ENCODE data around the gene CCSER1. TPM values are rescaled to one million over a fixed set of nuclear protein-coding genes. Genes with fewer than 3 reads are reported as not detected.

CCSER1 gene
- total RNA-seq, 4 donors from 2014 or later: 3.6 to 7.0 (median 5.5) TPM

DNA sequence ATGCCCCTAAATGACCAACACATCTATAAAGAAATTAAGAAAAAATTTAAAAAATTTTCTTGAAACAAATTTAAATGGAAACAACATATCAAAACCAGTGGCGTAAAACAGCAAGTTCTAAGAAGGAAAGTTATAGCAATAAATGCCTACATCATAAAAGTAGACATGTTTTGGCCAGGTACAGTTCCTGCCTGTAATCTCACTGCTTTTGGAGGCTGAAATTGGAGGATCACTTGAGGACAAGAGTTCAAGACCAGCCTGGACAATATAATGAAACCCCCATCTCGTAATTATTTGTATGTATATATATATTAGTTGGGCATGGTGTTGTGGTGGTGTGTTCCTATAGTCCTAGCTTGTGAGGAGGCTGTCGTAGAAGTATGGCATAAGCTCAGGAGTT is 1504.1 kb downstream of the CCSER1 start:
- H3K4me1 ChIP-seq: no peaks in the 10 kb centered on the region
- H3K9me3 ChIP-seq: peaks cover 0 to 10% (median 0%) of the 10 kb centered on the region in 4 donors
- intact Hi-C loops (cut with DNase I): no loop called here

DNA sequence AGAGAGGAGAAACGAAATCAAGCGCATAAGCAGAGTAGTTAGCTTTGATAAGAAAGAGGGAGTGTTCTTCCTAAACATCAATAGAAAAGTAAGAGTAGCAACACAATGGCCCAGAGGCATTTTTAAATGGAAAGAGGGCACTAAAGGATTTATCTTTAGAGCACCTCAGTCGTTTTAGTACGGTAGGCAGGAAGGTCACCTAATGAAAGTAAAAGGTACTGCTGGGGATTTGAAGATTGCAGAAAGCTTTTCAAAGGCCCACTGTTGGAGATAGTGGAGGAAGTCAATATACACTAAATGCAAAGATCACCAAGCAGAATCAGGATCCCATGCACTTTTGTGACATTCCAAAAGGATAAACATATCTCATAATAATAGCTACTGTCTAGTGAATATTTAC is 1508.9 kb downstream of the CCSER1 start:
- no peaks in the 10 kb centered on the region for H3K4me1 ChIP-seq
- H3K36me3 ChIP-seq: no peaks in the 10 kb centered on the region
- H3K27me3 ChIP-seq: no peaks in the 10 kb centered on the region
- H3K9me3 ChIP-seq: no peaks in the 10 kb centered on the region
- H3K4me3 ChIP-seq: no peak overlapping the region
- DNase-seq (ENCODE audit: extremely low spot score): no peak
- TF ChIP-seq POLR2AphosphoS5 (IDR thresholded peaks at IDR 0.05) (no peak), POLR2A (IDR thresholded peaks at IDR 0.05; ENCODE audit: low read depth) (no peak)
- 78% methylated on average over 4 of the region's 4 CpGs for WGBS
- H3K27ac ChIP-seq (replicated peaks in 1 of 4): no peak overlapping the region
- intact Hi-C loops (cut with DNase I): no loop called here

More for the DNA sequence above, 1504.1 kb downstream of the CCSER1 start:
- DNase-seq (ENCODE audit: extremely low spot score): no peak
- Histone ChIP-seq H3K27me3 (no peaks in the 10 kb centered on the region), H3K4me3 (no peak overlapping the region), H3K27ac (replicated peaks in 1 of 4) (no peak overlapping the region), H3K36me3 (no peaks in the 10 kb centered on the region)
- WGBS: 88% methylated on average over 3 of the region's 3 CpGs
- no peak for TF ChIP-seq POLR2AphosphoS5 (IDR thresholded peaks at IDR 0.05)
- TF ChIP-seq, protein P1, sequence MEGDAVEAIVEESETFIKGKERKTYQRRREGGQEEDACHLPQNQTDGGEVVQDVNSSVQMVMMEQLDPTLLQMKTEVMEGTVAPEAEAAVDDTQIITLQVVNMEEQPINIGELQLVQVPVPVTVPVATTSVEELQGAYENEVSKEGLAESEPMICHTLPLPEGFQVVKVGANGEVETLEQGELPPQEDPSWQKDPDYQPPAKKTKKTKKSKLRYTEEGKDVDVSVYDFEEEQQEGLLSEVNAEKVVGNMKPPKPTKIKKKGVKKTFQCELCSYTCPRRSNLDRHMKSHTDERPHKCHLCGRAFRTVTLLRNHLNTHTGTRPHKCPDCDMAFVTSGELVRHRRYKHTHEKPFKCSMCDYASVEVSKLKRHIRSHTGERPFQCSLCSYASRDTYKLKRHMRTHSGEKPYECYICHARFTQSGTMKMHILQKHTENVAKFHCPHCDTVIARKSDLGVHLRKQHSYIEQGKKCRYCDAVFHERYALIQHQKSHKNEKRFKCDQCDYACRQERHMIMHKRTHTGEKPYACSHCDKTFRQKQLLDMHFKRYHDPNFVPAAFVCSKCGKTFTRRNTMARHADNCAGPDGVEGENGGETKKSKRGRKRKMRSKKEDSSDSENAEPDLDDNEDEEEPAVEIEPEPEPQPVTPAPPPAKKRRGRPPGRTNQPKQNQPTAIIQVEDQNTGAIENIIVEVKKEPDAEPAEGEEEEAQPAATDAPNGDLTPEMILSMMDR (IDR thresholded peaks at IDR 0.05): no peak
- no peak for TF ChIP-seq POLR2A (IDR thresholded peaks at IDR 0.05; ENCODE audit: low read depth)
- TF ChIP-seq EP300 (IDR thresholded peaks at IDR 0.05): no peak

Small RNA genes within 50 kb of the gene (small RNA-seq; reads per million reads assigned to genes)
- gene AC093729.1 (0 reads per million in 3 donors), gene TMSB4XP8 (0 reads per million in 3 donors)

Other genes starting within 250 kb of the CCSER1 start
- 10 to 100 TPM; 10.4 to 68.4 (median 39.2) TPM for gene MMRN1, start 232.5 kb upstream of the CCSER1 start, total RNA-seq

All from esophagus muscularis mucosa (tissue), 4 donors.